ENCODE data around the gene TSPAN5. TPM values are rescaled to one million over a fixed set of nuclear protein-coding genes. Genes with fewer than 3 reads are reported as not detected.

The TSPAN5 gene
- total RNA-seq, 4 donors from 2014 or later: 2.1 to 5.8 (median 3.8) TPM

DNA sequence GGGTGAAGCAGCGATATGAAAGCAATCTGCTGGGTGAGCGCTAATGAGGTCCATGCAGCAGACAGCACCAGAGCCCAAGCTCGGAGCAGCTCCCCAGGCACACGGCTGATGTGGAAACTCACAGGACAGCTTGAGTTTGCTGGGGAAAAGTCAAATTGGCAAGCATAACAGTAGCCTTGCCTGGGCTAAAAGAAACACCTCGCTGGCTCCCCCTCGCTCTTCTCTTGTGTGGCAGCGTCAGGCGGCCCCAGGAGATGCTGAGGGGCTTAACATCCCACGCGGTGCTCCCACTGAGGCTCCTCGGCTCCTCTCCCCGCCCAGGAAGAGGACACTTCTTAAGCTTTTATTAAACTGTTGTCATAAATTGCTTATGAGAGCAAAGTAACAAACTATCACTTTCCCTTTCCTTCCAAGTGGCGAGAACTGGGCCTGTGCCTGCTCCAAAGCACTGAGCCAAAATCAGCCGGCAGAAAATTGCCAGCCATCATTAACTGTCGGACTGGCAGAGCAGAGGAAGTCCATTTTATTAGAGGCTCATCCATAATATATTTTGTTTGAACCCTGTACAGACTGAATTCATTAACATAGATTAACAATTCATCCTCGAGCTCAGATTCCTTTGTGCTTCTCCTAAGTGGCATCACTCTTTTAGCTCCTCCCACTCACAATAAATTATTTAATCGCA is 111.4 kb downstream of the TSPAN5 start:
- H3K27me3 ChIP-seq: no peaks in the 10 kb centered on the region
- H3K36me3 ChIP-seq: no peaks in the 10 kb centered on the region
- no peaks in the 10 kb centered on the region for H3K9me3 ChIP-seq
- DNase-seq: no peak
- H3K27ac ChIP-seq: peak overlapping the region in 1 of 4 donors; percentile 53
- peak overlapping the region in 3 of 4 donors; percentile 18 to 39 (median 36) for H3K4me3 ChIP-seq
- TF ChIP-seq POLR2A (IDR thresholded peaks at IDR 0.05): no peak
- TF ChIP-seq, protein P1, sequence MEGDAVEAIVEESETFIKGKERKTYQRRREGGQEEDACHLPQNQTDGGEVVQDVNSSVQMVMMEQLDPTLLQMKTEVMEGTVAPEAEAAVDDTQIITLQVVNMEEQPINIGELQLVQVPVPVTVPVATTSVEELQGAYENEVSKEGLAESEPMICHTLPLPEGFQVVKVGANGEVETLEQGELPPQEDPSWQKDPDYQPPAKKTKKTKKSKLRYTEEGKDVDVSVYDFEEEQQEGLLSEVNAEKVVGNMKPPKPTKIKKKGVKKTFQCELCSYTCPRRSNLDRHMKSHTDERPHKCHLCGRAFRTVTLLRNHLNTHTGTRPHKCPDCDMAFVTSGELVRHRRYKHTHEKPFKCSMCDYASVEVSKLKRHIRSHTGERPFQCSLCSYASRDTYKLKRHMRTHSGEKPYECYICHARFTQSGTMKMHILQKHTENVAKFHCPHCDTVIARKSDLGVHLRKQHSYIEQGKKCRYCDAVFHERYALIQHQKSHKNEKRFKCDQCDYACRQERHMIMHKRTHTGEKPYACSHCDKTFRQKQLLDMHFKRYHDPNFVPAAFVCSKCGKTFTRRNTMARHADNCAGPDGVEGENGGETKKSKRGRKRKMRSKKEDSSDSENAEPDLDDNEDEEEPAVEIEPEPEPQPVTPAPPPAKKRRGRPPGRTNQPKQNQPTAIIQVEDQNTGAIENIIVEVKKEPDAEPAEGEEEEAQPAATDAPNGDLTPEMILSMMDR (IDR thresholded peaks at IDR 0.05): no peak
- no peaks in the 10 kb centered on the region for H3K4me1 ChIP-seq

DNA sequence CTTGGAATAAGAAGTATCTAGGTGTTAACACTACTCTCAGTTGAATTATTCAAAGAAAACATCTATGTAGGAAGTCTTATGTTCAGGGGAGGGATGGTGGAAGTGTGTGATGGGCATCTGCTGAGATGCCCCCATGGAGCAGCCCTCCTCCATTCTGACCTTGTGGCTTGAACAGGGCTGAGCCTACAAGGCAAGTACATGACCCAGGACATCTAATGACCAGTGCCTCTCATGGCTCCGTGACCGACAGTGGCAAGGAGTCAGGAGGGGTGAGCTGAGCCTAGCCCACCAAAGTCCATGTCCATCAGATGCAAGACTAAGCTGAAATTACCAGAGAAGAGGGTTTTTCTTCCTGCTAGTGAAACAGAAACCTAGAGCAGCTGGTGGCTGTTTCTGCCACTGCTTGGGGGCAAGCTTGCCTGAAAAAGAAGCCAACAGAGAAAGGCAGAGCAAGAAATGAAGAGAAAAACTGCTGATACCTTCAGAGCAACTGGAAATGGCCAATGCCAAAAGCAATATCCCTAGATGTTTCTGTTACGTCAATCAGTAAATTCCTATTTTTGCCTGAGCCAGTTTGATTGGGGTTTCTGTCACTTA is 113.5 kb downstream of the TSPAN5 start:
- no peak for TF ChIP-seq POLR2A (IDR thresholded peaks at IDR 0.05)
- TF ChIP-seq, protein P1 (IDR thresholded peaks at IDR 0.05): no peak
- Histone ChIP-seq H3K9me3 (no peaks in the 10 kb centered on the region), H3K4me3 (no peak overlapping the region), H3K27me3 (no peaks in the 10 kb centered on the region), H3K27ac (no peak overlapping the region), H3K36me3 (no peaks in the 10 kb centered on the region), H3K4me1 (no peaks in the 10 kb centered on the region)
- no peak for DNase-seq

DNA sequence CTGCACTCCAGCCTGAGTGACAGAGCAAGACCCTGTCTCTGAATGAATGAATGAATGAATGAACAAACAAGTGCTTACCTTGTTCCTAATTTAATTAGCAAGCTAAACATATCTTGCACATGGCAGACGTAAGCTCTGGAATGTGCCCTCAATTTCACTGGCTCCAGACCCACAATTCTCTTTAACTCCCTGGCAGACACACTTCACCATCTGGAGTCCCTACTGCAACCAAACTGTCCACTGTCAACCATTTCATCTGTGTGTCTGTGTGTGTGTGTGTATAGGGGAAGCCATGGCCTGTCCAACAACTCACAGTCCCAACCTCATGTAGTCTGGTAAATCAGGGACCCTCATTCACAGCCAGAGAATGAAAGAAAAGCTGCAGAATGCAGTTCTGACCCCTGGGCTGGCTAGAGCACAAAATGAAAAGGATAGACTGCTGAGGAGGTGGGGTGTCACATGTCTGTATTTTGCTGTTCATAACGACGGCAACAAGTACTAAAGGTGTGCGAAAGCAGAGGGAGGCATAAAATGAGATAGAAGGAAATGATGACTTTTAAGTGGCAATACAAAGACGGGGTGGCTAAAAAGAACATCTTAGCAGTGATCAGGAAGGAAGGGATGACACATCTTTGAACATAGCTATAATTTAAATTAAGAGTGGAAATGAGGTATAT is 114.1 kb downstream of the TSPAN5 start:
- Histone ChIP-seq H3K36me3 (no peaks in the 10 kb centered on the region), H3K9me3 (no peaks in the 10 kb centered on the region), H3K4me3 (no peak overlapping the region), H3K27me3 (no peaks in the 10 kb centered on the region), H3K4me1 (no peaks in the 10 kb centered on the region), H3K27ac (no peak overlapping the region)
- no peak for DNase-seq
- no peak for TF ChIP-seq POLR2A (IDR thresholded peaks at IDR 0.05)
- TF ChIP-seq, protein P1 (IDR thresholded peaks at IDR 0.05): no peak

DNA sequence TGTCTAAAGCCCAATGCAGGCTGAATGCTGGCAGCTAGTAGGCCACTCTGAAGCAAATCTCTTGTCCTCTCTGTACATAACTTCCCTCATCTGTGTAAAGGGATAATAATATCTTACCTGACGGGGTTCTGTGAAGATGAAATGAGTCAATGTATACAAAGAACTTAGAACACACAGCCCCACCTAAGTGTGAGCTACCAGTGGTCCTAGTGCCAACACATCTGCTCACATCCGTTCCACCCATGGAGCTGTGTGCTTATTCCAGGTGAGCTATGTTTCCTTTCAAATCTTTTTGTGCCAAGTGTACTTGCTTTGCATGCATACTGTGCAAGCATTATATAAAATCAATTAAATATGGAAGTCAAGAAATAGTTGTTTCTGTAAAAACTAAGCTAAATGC is 116.4 kb downstream of the TSPAN5 start:
- no peaks in the 10 kb centered on the region for H3K27me3 ChIP-seq
- H3K9me3 ChIP-seq: no peaks in the 10 kb centered on the region
- H3K36me3 ChIP-seq: no peaks in the 10 kb centered on the region
- TF ChIP-seq, protein P1 (IDR thresholded peaks at IDR 0.05): no peak
- TF ChIP-seq POLR2A (IDR thresholded peaks at IDR 0.05): no peak
- no peak overlapping the region for H3K4me3 ChIP-seq
- H3K27ac ChIP-seq: no peak overlapping the region
- no peak for DNase-seq
- no peaks in the 10 kb centered on the region for H3K4me1 ChIP-seq

DNA sequence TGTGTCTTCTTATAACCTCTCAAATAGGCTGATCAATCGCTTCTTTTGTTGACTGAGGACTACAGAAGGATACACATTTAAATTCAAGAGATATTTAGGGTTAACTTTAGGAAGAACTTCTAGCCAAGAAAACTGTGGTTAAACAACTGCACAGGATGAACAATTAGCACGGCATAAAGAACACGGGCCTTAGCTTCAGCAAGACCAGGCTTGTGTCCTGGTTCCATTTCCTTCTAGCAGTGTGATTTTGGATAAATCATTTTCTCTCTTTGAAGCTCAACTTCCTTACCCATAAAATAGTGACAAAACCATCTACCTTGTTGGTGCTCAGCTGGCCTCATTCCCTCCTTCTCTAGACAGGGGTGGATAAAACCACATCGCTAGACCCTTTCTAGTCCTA is 117.6 kb downstream of the TSPAN5 start:
- Histone ChIP-seq H3K4me1 (no peaks in the 10 kb centered on the region), H3K4me3 (no peak overlapping the region), H3K9me3 (no peaks in the 10 kb centered on the region), H3K27me3 (no peaks in the 10 kb centered on the region), H3K36me3 (no peaks in the 10 kb centered on the region), H3K27ac (no peak overlapping the region)
- TF ChIP-seq, protein P1 (IDR thresholded peaks at IDR 0.05): no peak
- TF ChIP-seq POLR2A (IDR thresholded peaks at IDR 0.05): no peak
- DNase-seq: no peak
